Fibroblast of lung (primary cell): ENCODE results near the gene MBNL1. TPM values are rescaled to one million over a fixed set of nuclear protein-coding genes. Genes with fewer than 3 reads are reported as not detected.

Source experiments
- DNase-seq, 2 donors: peaks; one replicate each; pipeline versions ENCODE4 v3.0.0 to v3.0.0-alpha.2; 2010; ENCODE audit warnings: low read depth in 2 of 2
- H2AFZ ChIP-seq: 2 replicates; pipeline ENCODE4 v1.5.1; 2012; ENCODE audit warnings: low read length, control low read depth, inconsistent platforms
- H3K27ac ChIP-seq: 2 replicates; pipeline ENCODE4 v1.5.1; 2011; ENCODE audit warnings: low read length, control low read depth; ENCODE audit not compliant: insufficient read depth
- H3K27me3 ChIP-seq: 2 replicates; pipeline ENCODE4 v1.5.1; 2011; ENCODE audit warnings: mild to moderate bottlenecking, low read length; ENCODE audit not compliant: control insufficient read depth, insufficient read depth
- H3K36me3 ChIP-seq: 2 replicates; pipeline ENCODE4 v1.5.1; 2011; ENCODE audit warnings: low read length; ENCODE audit not compliant: control insufficient read depth, insufficient read depth
- H3K4me1 ChIP-seq: 2 replicates; pipeline ENCODE4 v1.5.1; 2011; ENCODE audit warnings: low read length; ENCODE audit not compliant: control insufficient read depth, insufficient read depth; ENCODE audit errors: extremely low read depth
- H3K4me2 ChIP-seq: 2 replicates; pipeline ENCODE4 v1.5.1; 2011; ENCODE audit warnings: low read length, control low read depth; ENCODE audit not compliant: insufficient read depth; ENCODE audit errors: extremely low read depth
- H3K4me3 ChIP-seq, 4 experiments: fragments of 200-600 bp in 1 of 4; sonication (generic) in 1 of 4; replicated peaks in 1 of 4; 2 replicates each; pipeline ENCODE4 v1.5.1; 2011 to 2016; ENCODE audit warnings: low read length in 4 of 4, low read depth in 3 of 4, mild to moderate bottlenecking in 3 of 4, control low read depth in 2 of 4, inconsistent platforms in 1 of 4, mixed read lengths in 1 of 4; ENCODE audit not compliant: insufficient read depth in 1 of 4; ENCODE audit errors: control extremely low read depth in 1 of 4
- H3K79me2 ChIP-seq: 2 replicates; pipeline ENCODE4 v1.5.1; 2012; ENCODE audit warnings: mild to moderate bottlenecking, low read length, inconsistent platforms; ENCODE audit not compliant: control insufficient read depth, insufficient read depth
- H3K9ac ChIP-seq: 2 replicates; pipeline ENCODE4 v1.5.1; 2011; ENCODE audit warnings: mild to moderate bottlenecking, low read length, control low read depth; ENCODE audit not compliant: insufficient read depth
- H3K9me3 ChIP-seq: 2 replicates; pipeline ENCODE4 v1.5.1; 2012; ENCODE audit warnings: low read depth, low read length; ENCODE audit not compliant: control insufficient read depth, insufficient read depth
- H4K20me1 ChIP-seq: 2 replicates; pipeline ENCODE4 v1.5.1; 2011; ENCODE audit warnings: low read length; ENCODE audit not compliant: control insufficient read depth, insufficient read depth; ENCODE audit errors: extremely low read depth
- EZH2 ChIP-seq: IDR thresholded peaks from 2 replicates; pipeline ENCODE4 v1.5.1; 2012; ENCODE audit warnings: low read length, control low read depth, mild to moderate bottlenecking; ENCODE audit errors: missing control alignments
- polyA plus RNA-seq, 2 donors: library from polyadenylated mRNA; depleted of rRNA in 1 of 2; stranded (reverse) in 1 of 2; unstranded in 1 of 2; fragments of >200 nt; gene quantifications; 2 replicates each; pipeline ENCODE4 v1.2.1, GENCODE V29; 2011 to 2012; ENCODE audit warnings: missing spikeins in 1 of 2
- total RNA-seq: library from RNA; depleted of rRNA; stranded (reverse); fragments of >200 nt; gene quantifications from 2 replicates; pipeline ENCODE4 v1.2.1, GENCODE V29; 2014
- TF ChIP-seq, protein P1 (sequence below), 2 donors: IDR thresholded peaks in 1 of 2; conservative IDR thresholded peaks in 1 of 2; 1 replicate in 1 of 2; 2 replicates in 1 of 2; pipeline ENCODE4 v1.5.1; 2011 to 2012; ENCODE audit warnings: low read length in 2 of 2, control low read depth in 1 of 2, inconsistent platforms in 1 of 2, low read depth in 1 of 2, mild to moderate bottlenecking in 1 of 2

The MBNL1 gene
- total and polyA plus RNA-seq, 2 donors (not counting 1 experiment from before 2014, with no cell fraction given) = 150 to 213 TPM

DNA sequence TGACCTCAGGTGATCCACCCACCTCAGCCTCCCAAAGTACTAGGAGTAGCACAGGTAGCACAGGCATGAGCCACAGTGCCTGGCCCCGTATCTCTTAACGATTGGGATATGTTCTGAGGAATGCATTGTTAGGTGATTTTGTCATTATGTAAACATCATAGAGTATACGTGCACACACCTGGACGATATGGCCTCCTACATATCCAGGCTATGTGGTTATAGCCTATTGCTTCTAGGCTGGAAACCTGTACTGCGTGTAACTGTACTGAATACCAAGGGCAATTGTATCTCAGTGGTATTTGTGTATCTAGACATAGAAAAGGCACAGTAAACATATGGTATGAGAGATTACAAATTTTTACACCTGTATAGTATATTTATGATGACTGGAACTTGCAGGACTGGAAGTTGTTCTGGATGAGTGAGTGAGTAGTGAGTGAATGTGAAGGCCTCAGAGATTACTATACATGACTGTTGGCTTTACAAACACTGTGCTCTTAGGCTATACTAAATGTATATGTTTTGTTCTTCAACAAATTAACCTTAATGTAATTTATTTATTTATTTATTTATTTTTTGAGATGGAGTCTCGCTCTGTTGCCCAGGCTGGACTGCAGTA lies 120.7 kb downstream of the MBNL1 start:
- Histone ChIP-seq H3K36me3 (no peaks in the 10 kb centered on the region), H3K4me1 (peaks cover 19% of the 10 kb centered on the region), H3K9ac (no peak overlapping the region), H2AFZ (no peak overlapping the region), H3K9me3 (no peaks in the 10 kb centered on the region), H4K20me1 (peaks cover 3% of the 10 kb centered on the region), H3K27ac (no peak overlapping the region), H3K27me3 (no peaks in the 10 kb centered on the region), H3K79me2 (peaks cover 86% of the 10 kb centered on the region), H3K4me2 (no peak overlapping the region), H3K4me3 (no peak overlapping the region)
- TF ChIP-seq, protein P1, sequence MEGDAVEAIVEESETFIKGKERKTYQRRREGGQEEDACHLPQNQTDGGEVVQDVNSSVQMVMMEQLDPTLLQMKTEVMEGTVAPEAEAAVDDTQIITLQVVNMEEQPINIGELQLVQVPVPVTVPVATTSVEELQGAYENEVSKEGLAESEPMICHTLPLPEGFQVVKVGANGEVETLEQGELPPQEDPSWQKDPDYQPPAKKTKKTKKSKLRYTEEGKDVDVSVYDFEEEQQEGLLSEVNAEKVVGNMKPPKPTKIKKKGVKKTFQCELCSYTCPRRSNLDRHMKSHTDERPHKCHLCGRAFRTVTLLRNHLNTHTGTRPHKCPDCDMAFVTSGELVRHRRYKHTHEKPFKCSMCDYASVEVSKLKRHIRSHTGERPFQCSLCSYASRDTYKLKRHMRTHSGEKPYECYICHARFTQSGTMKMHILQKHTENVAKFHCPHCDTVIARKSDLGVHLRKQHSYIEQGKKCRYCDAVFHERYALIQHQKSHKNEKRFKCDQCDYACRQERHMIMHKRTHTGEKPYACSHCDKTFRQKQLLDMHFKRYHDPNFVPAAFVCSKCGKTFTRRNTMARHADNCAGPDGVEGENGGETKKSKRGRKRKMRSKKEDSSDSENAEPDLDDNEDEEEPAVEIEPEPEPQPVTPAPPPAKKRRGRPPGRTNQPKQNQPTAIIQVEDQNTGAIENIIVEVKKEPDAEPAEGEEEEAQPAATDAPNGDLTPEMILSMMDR (conservative IDR thresholded peaks at IDR 0.05 in 1 of 2, IDR thresholded peaks at IDR 0.05 in 1 of 2; ENCODE audit: low read depth in 1 of 2, low read length in 2 of 2) = no peak
- TF ChIP-seq EZH2 = no peak
- DNase-seq = no peak

DNA sequence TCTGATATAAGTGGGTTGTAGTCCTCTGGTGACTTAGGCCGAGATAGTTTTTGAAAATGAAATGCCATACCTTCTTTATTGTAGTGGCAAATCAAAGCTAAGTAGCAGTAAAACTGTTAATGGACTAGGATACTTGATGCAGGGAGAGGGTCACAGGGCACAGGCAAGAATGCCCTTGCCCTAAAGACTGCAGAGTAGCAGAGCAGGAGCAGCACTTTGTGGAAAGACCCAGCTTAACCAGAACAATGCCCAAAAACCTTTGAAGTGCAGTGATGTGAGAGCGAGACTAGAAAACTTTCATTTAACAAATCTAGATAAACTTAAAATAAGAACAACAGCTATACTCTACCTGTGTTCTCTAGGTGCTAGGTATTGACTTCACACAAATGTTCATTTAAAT lies 121.9 kb downstream of the MBNL1 start:
- H3K79me2 ChIP-seq = peaks cover 84% of the 10 kb centered on the region
- no peak overlapping the region for H3K4me3 ChIP-seq
- no peaks in the 10 kb centered on the region for H3K36me3 ChIP-seq
- no peak for DNase-seq
- H3K9ac ChIP-seq = no peak overlapping the region
- no peak overlapping the region for H3K4me2 ChIP-seq
- no peak overlapping the region for H2AFZ ChIP-seq
- no peaks in the 10 kb centered on the region for H3K27me3 ChIP-seq
- TF ChIP-seq EZH2 = no peak
- TF ChIP-seq, protein P1 (conservative IDR thresholded peaks at IDR 0.05 in 1 of 2, IDR thresholded peaks at IDR 0.05 in 1 of 2; ENCODE audit: low read depth in 1 of 2, low read length in 2 of 2) = no peak
- peaks cover 17% of the 10 kb centered on the region for H3K4me1 ChIP-seq
- no peaks in the 10 kb centered on the region for H3K9me3 ChIP-seq
- no peak overlapping the region for H3K27ac ChIP-seq
- H4K20me1 ChIP-seq = peaks cover 3% of the 10 kb centered on the region

DNA sequence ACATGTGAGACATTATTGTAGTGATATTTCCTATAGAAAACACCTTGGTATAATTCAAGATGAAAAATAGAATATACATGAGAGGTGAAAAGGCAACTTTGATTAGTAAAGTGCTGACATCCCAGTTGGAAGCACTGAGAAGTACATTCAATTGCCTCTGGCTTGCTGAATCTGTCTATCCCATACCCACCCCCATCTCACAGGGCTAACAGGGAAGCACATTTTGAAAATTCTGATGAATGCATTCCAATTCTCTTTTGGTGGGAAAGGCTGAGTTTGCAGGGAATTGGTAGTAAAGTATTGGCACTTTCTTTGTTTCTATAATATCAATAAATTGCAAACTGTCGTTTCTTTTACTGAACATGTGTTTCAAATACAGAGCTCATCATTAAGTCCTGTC lies 122.9 kb downstream of the MBNL1 start:
- TF ChIP-seq, protein P1 (conservative IDR thresholded peaks at IDR 0.05 in 1 of 2, IDR thresholded peaks at IDR 0.05 in 1 of 2; ENCODE audit: low read depth in 1 of 2, low read length in 2 of 2) = no peak
- TF ChIP-seq EZH2 = no peak
- Histone ChIP-seq H3K9me3 (no peaks in the 10 kb centered on the region), H3K4me3 (no peak overlapping the region), H3K4me1 (peaks cover 13% of the 10 kb centered on the region), H3K4me2 (peak overlapping the region; percentile 36), H3K9ac (no peak overlapping the region), H4K20me1 (peaks cover 3% of the 10 kb centered on the region), H3K79me2 (peaks cover 84% of the 10 kb centered on the region), H3K27me3 (no peaks in the 10 kb centered on the region), H3K36me3 (peaks cover 2% of the 10 kb centered on the region), H2AFZ (no peak overlapping the region), H3K27ac (peak overlapping the region; percentile 3)
- DNase-seq = no peak
